Hematopoietic multipotent progenitor cell treated with erythropoietin and hydrocortisone succinate and interleukin-3 and kit ligand, for 17 days (in vitro differentiated cells): Measurements from ENCODE around the gene MMP13.
"Not testable (repeated sequence)": the region's sequence is repeated elsewhere in the genome, so short reads cannot be mapped to it uniquely, and the experiment has no call there.

ENCODE experiments used
- DNase-seq: peaks from one replicate; pipeline ENCODE4 v3.0.0-alpha.2; 2015; ENCODE audit warnings: low spot score

The MMP13 gene

GRCh38 chr11:102955624-102956023, at the start of gene MMP13:
TSS of gene MMP13 (minus strand) at chr11:102955732. CDS start at chr11:102955705, 27 bp downstream.
- no peak for DNase-seq

GRCh38 chr11:103004234-103004633, 48.7 kb upstream of the MMP13 start:
- DNase-seq, result not testable (repeated sequence)

GRCh38 chr11:102994105-102994504, 38.6 kb upstream of the MMP13 start:
- DNase-seq, result no peak

GRCh38 chr11:102991776-102992175, 36.2 kb upstream of the MMP13 start:
- no peak for DNase-seq

GRCh38 chr11:102990145-102990544, 34.6 kb upstream of the MMP13 start:
- DNase-seq, result no peak

GRCh38 chr11:102989379-102990047, 34.0 kb upstream of the MMP13 start:
- no peak for DNase-seq

- DNase-seq, result no peak
These were observed 31.3 kb upstream of the MMP13 start for GRCh38 chr11:102986815-102987214.

- DNase-seq, result no peak
These were observed 30.3 kb upstream of the MMP13 start for GRCh38 chr11:102985850-102986249.

- no peak for DNase-seq
These were observed 28.0 kb upstream of the MMP13 start for GRCh38 chr11:102983486-102983885.

GRCh38 chr11:102981324-102981910, 25.9 kb upstream of the MMP13 start:
- DNase-seq, result no peak

GRCh38 chr11:102974552-102975280, 19.2 kb upstream of the MMP13 start:
- no peak for DNase-seq

GRCh38 chr11:102973698-102974097, 18.2 kb upstream of the MMP13 start:
- DNase-seq, result not testable (repeated sequence)

- no peak for DNase-seq
These were observed 17.3 kb upstream of the MMP13 start for GRCh38 chr11:102972853-102973252.

GRCh38 chr11:102971766-102972165, 16.2 kb upstream of the MMP13 start:
- DNase-seq, result no peak

GRCh38 chr11:102967497-102967896, 12.0 kb upstream of the MMP13 start:
- DNase-seq, result no peak

GRCh38 chr11:102966011-102966410, 10.5 kb upstream of the MMP13 start:
- DNase-seq, result no peak

GRCh38 chr11:102964867-102965266, 9.3 kb upstream of the MMP13 start:
- no peak for DNase-seq

- DNase-seq, result no peak
These were observed 2.4 kb upstream of the MMP13 start for GRCh38 chr11:102957953-102958352.

GRCh38 chr11:102950622-102951081, 4.9 kb downstream of the MMP13 start:
- DNase-seq, result no peak

- DNase-seq, result no peak
These were observed 9.3 kb downstream of the MMP13 start for GRCh38 chr11:102946237-102946636.

GRCh38 chr11:102940714-102941588, 14.6 kb downstream of the MMP13 start:
- peak; percentile 52 for DNase-seq

- no peak for DNase-seq
These were observed 18.5 kb downstream of the MMP13 start for GRCh38 chr11:102936864-102937509.
